DND-41 (cell line): ENCODE measurements around the gene C2orf15.
A peak's percentile ranks its signal among the peaks of the same experiment; 100 is the strongest.

Experiments used
- CTCF ChIP-seq: IDR thresholded peaks from 2 replicates; pipeline ENCODE4 v1.5.1; 2012; ENCODE audit warnings: borderline replicate concordance, low read length, moderate library complexity, mild to moderate bottlenecking; ENCODE audit not compliant: poor library complexity, severe bottlenecking; ENCODE audit errors: extremely low read depth
- EZH2 ChIP-seq: IDR thresholded peaks from 3 replicates; pipeline ENCODE4 v1.6.1; 2012; ENCODE audit warnings: borderline replicate concordance, low read depth, mild to moderate bottlenecking, moderate library complexity, low read length, inconsistent platforms; ENCODE audit not compliant: severe bottlenecking

GRCh38 chr2:99158599-99158998 lies 17.1 kb downstream of the C2orf15 start:
- peak; percentile 42 for TF ChIP-seq CTCF
- TF ChIP-seq EZH2 = no peak
